Thyroid gland (tissue), 4 donors: ENCODE results near the gene L2HGDH. TPM values are rescaled to one million over a fixed set of nuclear protein-coding genes. Genes with fewer than 3 reads are reported as not detected.

Source experiments
- DNase-seq, 2 donors: peaks; one replicate each; pipeline ENCODE4 v3.0.0-alpha.2; 2019
- H3K27ac ChIP-seq, 3 donors: fragments of 200-600 bp; sonication (generic); 1 replicate in 2 of 3; 2 replicates in 1 of 3; pipeline ENCODE4 v1.5.1; 2016 to 2019; ENCODE audit warnings: mild to moderate bottlenecking in 1 of 3, moderate library complexity in 1 of 3
- H3K27me3 ChIP-seq: fragments of 200-600 bp; sonication (generic); one replicate; pipeline ENCODE4 v1.5.1; 2019
- H3K36me3 ChIP-seq, 2 donors: fragments of 200-600 bp; sonication (generic); one replicate each; pipeline ENCODE4 v1.5.1; 2016 to 2019
- H3K4me1 ChIP-seq, 2 donors: fragments of 200-600 bp; sonication (generic); one replicate each; pipeline ENCODE4 v1.5.1; 2017 to 2019
- H3K4me3 ChIP-seq, 3 donors: fragments of 200-600 bp; sonication (generic); replicated peaks in 1 of 3; 1 replicate in 2 of 3; 2 replicates in 1 of 3; pipeline ENCODE4 v1.5.1; 2016; ENCODE audit warnings: mild to moderate bottlenecking in 1 of 3
- H3K9me3 ChIP-seq: fragments of 200-600 bp; sonication (generic); one replicate; pipeline ENCODE4 v1.5.1; 2017
- CTCF ChIP-seq, 6 experiments: fragments of 200-600 bp in 3 of 6; fragments of 450-650 bp in 3 of 6; sonication (generic) in 3 of 6; IDR thresholded peaks; one replicate each; pipeline ENCODE4 v1.5.1; 2016 to 2019; ENCODE audit warnings: antibody characterized with exemption in 6 of 6, mild to moderate bottlenecking in 2 of 6, inconsistent platforms in 1 of 6, moderate library complexity in 1 of 6
- POLR2A ChIP-seq, 2 donors: fragments of 450-650 bp; IDR thresholded peaks; one replicate each; pipeline ENCODE4 v1.6.1; 2017; ENCODE audit warnings: antibody characterized with exemption in 2 of 2, mild to moderate bottlenecking in 2 of 2, moderate library complexity in 1 of 2
- WGBS, 2 donors: methylation state at CpG; one replicate each; pipeline ENCODE4 v1.1.5; 2017; 5-methylcytosine and 5-hydroxymethylcytosine counted together
- intact Hi-C: fragments of 100-400 bp; cut with DNase I; formaldehyde crosslinking; loops from one replicate; pipeline ENCODE4 v1.15.1; 2023
- microRNA-seq: library from miRNA; unstranded; fragments of <30 nt; microRNA quantifications from one replicate; pipeline ENCODE4, GENCODE V29; 2016
- small RNA-seq: library from RNA; depleted of rRNA; stranded (forward); fragments of <200 nt; gene quantifications from one replicate; pipeline ENCODE3, GENCODE V24; 2016
- total RNA-seq, 4 donors: library from RNA; depleted of rRNA; stranded (reverse); fragments of >200 nt; gene quantifications; one replicate each; pipeline ENCODE4 v1.2.3, GENCODE V29; 2016

Gene L2HGDH
- total RNA-seq, 4 donors from 2014 or later = 8.7 to 10.9 (median 9.7) TPM

- WGBS, 2 donors = 56 to 60% methylated on average over 3 of the region's 3 CpGs
- Histone ChIP-seq H3K27ac (no peak overlapping the region), H3K9me3 (no peaks in the 10 kb centered on the region), H3K36me3 (no peaks in the 10 kb centered on the region), H3K4me3 (no peak overlapping the region), H3K27me3 (no peaks in the 10 kb centered on the region), H3K4me1 (peaks cover 6 to 13% of the 10 kb centered on the region in 2 donors)
- intact Hi-C loops = no loop called here
- no peak for DNase-seq
- no peak for TF ChIP-seq POLR2A (IDR thresholded peaks at IDR 0.05)
- no peak for TF ChIP-seq CTCF (IDR thresholded peaks at IDR 0.05)
Measured at GRCh38 chr14:50212726-50213125, 99.3 kb downstream of the L2HGDH start.

GRCh38 chr14:50210074-50210473, 102.0 kb downstream of the L2HGDH start:
- no peak for DNase-seq

GRCh38 chr14:50198499-50198898, 113.5 kb downstream of the L2HGDH start:
- DNase-seq = no peak
- H3K9me3 ChIP-seq = no peaks in the 10 kb centered on the region
- no peaks in the 10 kb centered on the region for H3K4me1 ChIP-seq
- no peak overlapping the region for H3K27ac ChIP-seq
- H3K27me3 ChIP-seq = no peaks in the 10 kb centered on the region
- TF ChIP-seq CTCF (IDR thresholded peaks at IDR 0.05) (no peak), POLR2A (IDR thresholded peaks at IDR 0.05) (no peak)
- intact Hi-C loops = no loop called here
- H3K4me3 ChIP-seq = no peak overlapping the region
- WGBS, 2 donors = 94 to 97% methylated on average over 2 of the region's 2 CpGs
- peaks cover 5 to 6% of the 10 kb centered on the region in 2 donors for H3K36me3 ChIP-seq

More at GRCh38 chr14:50210074-50210473, 102.0 kb downstream of the L2HGDH start:
- TF ChIP-seq POLR2A (IDR thresholded peaks at IDR 0.05) (no peak), CTCF (IDR thresholded peaks at IDR 0.05) (no peak)
- 93 to 98% methylated on average over 1 of the region's 1 CpG for WGBS, 2 donors
- Histone ChIP-seq H3K4me1 (peaks cover 6 to 8% of the 10 kb centered on the region in 2 donors), H3K9me3 (no peaks in the 10 kb centered on the region), H3K27me3 (no peaks in the 10 kb centered on the region), H3K27ac (no peak overlapping the region), H3K36me3 (no peaks in the 10 kb centered on the region), H3K4me3 (no peak overlapping the region)
- intact Hi-C loops = no loop called here

- intact Hi-C loops = no loop called here
- Histone ChIP-seq H3K4me1 (no peaks in the 10 kb centered on the region), H3K27me3 (no peaks in the 10 kb centered on the region), H3K36me3 (peaks cover 0 to 13% of the 10 kb centered on the region in 2 donors), H3K9me3 (no peaks in the 10 kb centered on the region), H3K27ac (no peak overlapping the region), H3K4me3 (no peak overlapping the region)
- DNase-seq = no peak
- no peak for TF ChIP-seq CTCF (IDR thresholded peaks at IDR 0.05)
- TF ChIP-seq POLR2A (IDR thresholded peaks at IDR 0.05) = no peak
- WGBS, 2 donors = 92% methylated on average over 1 of the region's 1 CpG
Measured at GRCh38 chr14:50191499-50191898, 120.5 kb downstream of the L2HGDH start.

Small RNA genes lying within 50 kb of the gene (microRNA-seq; reads per million reads assigned to microRNA genes)
- not detected for gene MIR4504

Small RNA genes lying within 50 kb of the gene (small RNA-seq; reads per million reads assigned to genes)
- not detected for gene MIR4504

Other genes with a start within 250 kb of the L2HGDH start
- 10 to 100 TPM in 3 of 4 donors, 1 to 10 TPM in 1; 4.5 to 16.0 (median 12.3) TPM for gene VCPKMT, start 195.7 kb downstream of the L2HGDH start, total RNA-seq
- gene SOS2, start 80.7 kb downstream of the L2HGDH start, total RNA-seq = 10 to 100 TPM; 43.4 to 69.9 (median 57.9) TPM
- gene DMAC2L, start 95 bp upstream of the L2HGDH start, total RNA-seq = 10 to 100 TPM; 15.2 to 44.2 (median 32.8) TPM
- gene CDKL1, start 84.7 kb upstream of the L2HGDH start, total RNA-seq = 10 to 100 TPM; 18.6 to 37.9 (median 35.5) TPM
- 100 to 1,000 TPM; 139 to 259 (median 153) TPM for gene MAP4K5, start 220.3 kb upstream of the L2HGDH start, total RNA-seq
- gene ATL1, start 247.9 kb upstream of the L2HGDH start, total RNA-seq = 1 to 10 TPM; 2.1 to 5.4 (median 4.6) TPM